ENCODE results near the gene CA9. TPM values are rescaled to one million over a fixed set of nuclear protein-coding genes. Genes with fewer than 3 reads are reported as not detected.

The CA9 gene
- total and polyA plus RNA-seq, 12 donors = 0.20 to 13.2 (median 0.62) TPM; not detected in 6

GRCh38 chr9:35729700-35730485 is 56.2 kb downstream of the CA9 start:
- 13 to 18% methylated on average over 6 of the region's 6 CpGs for WGBS, 2 donors
- Histone ChIP-seq H3K27ac (peak overlapping the region in 9 of 10 donors; percentile 60 to 99 (median 99)), H3K9me3 (no peaks in the 10 kb centered on the region), H3K36me3 (peaks cover 0 to 41% (median 3%) of the 10 kb centered on the region in 9 donors), H3K27me3 (no peaks in the 10 kb centered on the region), H3K4me3 (peak overlapping the region in 9 of 10 donors; percentile 65 to 98 (median 88)), H3K4me1 (peaks cover 54 to 81% (median 69%) of the 10 kb centered on the region in 9 donors)
- intact Hi-C loops (cut with DNase I) = loop anchor here in 9 of 10 donors (2.0 to 10.0 kb wide), 11 partner anchors 33 to 128 kb away; partner anchors contain the start of genes CCDC107 (in 3 of the 9), RMRP (in 3 of the 9), ARHGEF39 (in 2 of the 9) and FAM221B (in 1 of the 9)
- TF ChIP-seq CTCF (IDR thresholded peaks at IDR 0.05) = peak; percentile 21 to 59 (median 54)
- DNase-seq = peak; percentile 54 to 61
- no peak for ATAC-seq

- Histone ChIP-seq H3K4me3 (peak overlapping the region; percentile 65 to 98 (median 80)), H3K9me3 (no peaks in the 10 kb centered on the region), H3K4me1 (peaks cover 54 to 81% (median 69%) of the 10 kb centered on the region in 9 donors), H3K27me3 (no peaks in the 10 kb centered on the region), H3K27ac (peak overlapping the region in 9 of 10 donors; percentile 93 to 99 (median 99)), H3K36me3 (peaks cover 0 to 41% (median 5%) of the 10 kb centered on the region in 9 donors)
- TF ChIP-seq CTCF (IDR thresholded peaks at IDR 0.05) = no peak
- DNase-seq = no peak
- ATAC-seq = no peak
- 43 to 62% methylated on average over 2 of the region's 2 CpGs for WGBS, 2 donors
- intact Hi-C loops (cut with DNase I) = loop anchor here in 3 of 10 donors (2.0 to 10.0 kb wide), 5 partner anchors 34 to 128 kb away; partner anchors contain the start of genes CCDC107 (in 1 of the 3), FAM221B (in 1 of the 3), HINT2 (in 1 of the 3) and RMRP (in 1 of the 3)
Measured at GRCh38 chr9:35730486-35730854, 56.7 kb downstream of the CA9 start.

Small RNAs within 50 kb of the gene (microRNA-seq; reads per million reads assigned to microRNA genes)
- 0 reads per million in 2 donors for gene MIR6852

Other genes with a start within 250 kb of the CA9 start
- 10 to 100 TPM; 22.1 to 34.9 (median 28.2) TPM for gene RUSC2, start 183.8 kb upstream of the CA9 start, total RNA-seq
- 10 to 100 TPM; 22.5 to 32.7 TPM for gene RUSC2, start 183.8 kb upstream of the CA9 start, polyA plus RNA-seq
- 10 to 100 TPM; 18.0 to 33.1 (median 22.7) TPM for gene TESK1, start 68.7 kb upstream of the CA9 start, total RNA-seq
- 10 to 100 TPM; 36.4 to 38.8 TPM for gene TESK1, start 68.7 kb upstream of the CA9 start, polyA plus RNA-seq
- 1 to 10 TPM in 4 of 10 donors, under 1 TPM in 5, not detected in 1; 0.51 to 6.8 (median 0.54) TPM for gene CD72, start 55.5 kb upstream of the CA9 start, total RNA-seq
- under 1 TPM; 0.43 to 0.73 TPM for gene CD72, start 55.5 kb upstream of the CA9 start, polyA plus RNA-seq
- gene SIT1, start 23.0 kb upstream of the CA9 start, total RNA-seq = 1 to 10 TPM in 1 of 10 donors, under 1 TPM in 5, not detected in 4; 0.19 to 3.6 (median 0.33) TPM
- under 1 TPM in 1 of 2 donors, not detected in 1; 0.25 TPM for gene SIT1, start 23.0 kb upstream of the CA9 start, polyA plus RNA-seq
- over 10,000 TPM in 3 of 10 donors, 1,000 to 10,000 TPM in 7; 3,879 to 14,997 (median 5,788) TPM for gene RMRP, start 15.9 kb upstream of the CA9 start, total RNA-seq
- 100 to 1,000 TPM in 1 of 2 donors, 10 to 100 TPM in 1; 14.9 to 476 TPM for gene RMRP, start 15.9 kb upstream of the CA9 start, polyA plus RNA-seq
- gene CCDC107, start 15.6 kb upstream of the CA9 start, total RNA-seq = 10 to 100 TPM; 37.9 to 54.0 (median 43.9) TPM
- 100 to 1,000 TPM in 1 of 2 donors, 10 to 100 TPM in 1; 95.3 to 210 TPM for gene CCDC107, start 15.6 kb upstream of the CA9 start, polyA plus RNA-seq
- under 1 TPM in 8 of 10 donors, not detected in 2; 0.09 to 0.85 (median 0.30) TPM for gene ARHGEF39, start 8.7 kb upstream of the CA9 start, total RNA-seq
- gene ARHGEF39, start 8.7 kb upstream of the CA9 start, polyA plus RNA-seq = 1 to 10 TPM in 1 of 2 donors, under 1 TPM in 1; 0.35 to 1.3 TPM
- 100 to 1,000 TPM; 548 to 922 (median 784) TPM for gene TPM2, start 16.0 kb downstream of the CA9 start, total RNA-seq
- 1,000 to 10,000 TPM in 1 of 2 donors, 100 to 1,000 TPM in 1; 597 to 1,940 TPM for gene TPM2, start 16.0 kb downstream of the CA9 start, polyA plus RNA-seq
- 100 to 1,000 TPM; 206 to 323 (median 238) TPM for gene TLN1, start 58.3 kb downstream of the CA9 start, total RNA-seq
- 100 to 1,000 TPM in 1 of 2 donors, 10 to 100 TPM in 1; 99.6 to 247 TPM for gene TLN1, start 58.3 kb downstream of the CA9 start, polyA plus RNA-seq
- gene CREB3, start 58.7 kb downstream of the CA9 start, total RNA-seq = 10 to 100 TPM; 16.2 to 29.5 (median 20.2) TPM
- gene CREB3, start 58.7 kb downstream of the CA9 start, polyA plus RNA-seq = 10 to 100 TPM; 24.4 to 39.1 TPM
- 100 to 1,000 TPM in 1 of 10 donors, 10 to 100 TPM in 9; 47.4 to 101 (median 74.7) TPM for gene GBA2, start 75.3 kb downstream of the CA9 start, total RNA-seq
- 100 to 1,000 TPM in 1 of 2 donors, 10 to 100 TPM in 1; 81.9 to 102 TPM for gene GBA2, start 75.3 kb downstream of the CA9 start, polyA plus RNA-seq
- 10 to 100 TPM; 31.1 to 39.4 (median 34.0) TPM for gene RGP1, start 75.4 kb downstream of the CA9 start, total RNA-seq
- gene RGP1, start 75.4 kb downstream of the CA9 start, polyA plus RNA-seq = 1 to 10 TPM; 8.2 to 9.3 TPM
- under 1 TPM in 1 of 10 donors, not detected in 9; 0.60 TPM for gene MSMP, start 80.3 kb downstream of the CA9 start, total RNA-seq
- gene MSMP, start 80.3 kb downstream of the CA9 start, polyA plus RNA-seq = under 1 TPM in 1 of 2 donors, not detected in 1; 0.19 TPM
- 10 to 100 TPM; 18.9 to 26.4 (median 20.8) TPM for gene NPR2, start 117.7 kb downstream of the CA9 start, total RNA-seq
- 10 to 100 TPM; 13.5 to 25.5 TPM for gene NPR2, start 117.7 kb downstream of the CA9 start, polyA plus RNA-seq
- gene SPAG8, start 138.3 kb downstream of the CA9 start, total RNA-seq = 1 to 10 TPM in 9 of 10 donors, under 1 TPM in 1; 0.86 to 4.2 (median 2.9) TPM
- 1 to 10 TPM in 1 of 2 donors, under 1 TPM in 1; 0.84 to 6.0 TPM for gene SPAG8, start 138.3 kb downstream of the CA9 start, polyA plus RNA-seq
- gene HINT2, start 141.1 kb downstream of the CA9 start, total RNA-seq = 10 to 100 TPM; 56.8 to 83.1 (median 76.7) TPM
- gene HINT2, start 141.1 kb downstream of the CA9 start, polyA plus RNA-seq = 100 to 1,000 TPM in 1 of 2 donors, 10 to 100 TPM in 1; 69.9 to 120 TPM
- not detected for gene FAM221B, start 154.8 kb downstream of the CA9 start, total RNA-seq
- not detected for gene FAM221B, start 154.8 kb downstream of the CA9 start, polyA plus RNA-seq
- gene TMEM8B, start 155.3 kb downstream of the CA9 start, total RNA-seq = 10 to 100 TPM; 13.6 to 22.9 (median 20.5) TPM
- gene TMEM8B, start 155.3 kb downstream of the CA9 start, polyA plus RNA-seq = 1 to 10 TPM; 6.7 to 8.0 TPM
- not detected for gene OR13J1, start 196.5 kb downstream of the CA9 start, total RNA-seq
- gene OR13J1, start 196.5 kb downstream of the CA9 start, polyA plus RNA-seq = not detected
- 1 to 10 TPM; 1.5 to 6.1 (median 2.2) TPM for gene HRCT1, start 232.3 kb downstream of the CA9 start, total RNA-seq
- gene HRCT1, start 232.3 kb downstream of the CA9 start, polyA plus RNA-seq = 10 to 100 TPM in 1 of 2 donors, 1 to 10 TPM in 1; 7.2 to 13.9 TPM
- gene SPAAR, start 235.6 kb downstream of the CA9 start, total RNA-seq = 10 to 100 TPM in 2 of 10 donors, 1 to 10 TPM in 8; 2.8 to 14.4 (median 5.0) TPM
- 10 to 100 TPM in 1 of 2 donors, 1 to 10 TPM in 1; 7.4 to 20.8 TPM for gene SPAAR, start 235.6 kb downstream of the CA9 start, polyA plus RNA-seq

All from heart right ventricle (tissue), 16 donors.